GM21423 (cell line): ENCODE data around the gene KIF26B.

Experiments
- ATAC-seq: cut with Tn5 transposase; IDR thresholded peaks from one replicate; pipeline ENCODE4 v1.9.1; 2021; ENCODE audit warnings: mild to moderate bottlenecking, moderate library complexity; ENCODE audit not compliant: unreplicated experiment

The KIF26B gene

GRCh38 chr1:245205864-245206263, 51.1 kb downstream of the KIF26B start:
- no peak for ATAC-seq

- no peak for ATAC-seq
Observed at GRCh38 chr1:245207056-245207638, 52.4 kb downstream of the KIF26B start.

DNA sequence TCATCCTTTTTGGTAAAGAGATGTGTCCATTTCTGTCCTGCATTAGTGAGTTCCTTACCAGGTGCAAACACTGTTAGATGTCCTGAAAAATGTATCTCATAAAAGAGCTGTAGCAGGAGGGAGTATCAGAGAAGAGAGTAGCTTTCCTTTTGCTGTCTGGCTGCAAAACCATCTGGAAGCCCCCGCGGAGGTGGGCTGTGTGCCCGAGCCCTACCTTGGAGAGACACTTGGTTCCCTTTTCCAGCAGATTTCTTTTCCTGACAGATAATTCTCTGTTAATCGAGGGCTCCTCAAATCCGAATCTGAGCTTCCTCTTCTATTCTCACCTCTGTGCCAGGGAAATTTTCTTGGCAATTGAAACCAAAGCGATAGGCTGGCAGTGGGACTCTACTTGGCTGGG, 53.0 kb downstream of the KIF26B start:
- ATAC-seq: no peak

DNA sequence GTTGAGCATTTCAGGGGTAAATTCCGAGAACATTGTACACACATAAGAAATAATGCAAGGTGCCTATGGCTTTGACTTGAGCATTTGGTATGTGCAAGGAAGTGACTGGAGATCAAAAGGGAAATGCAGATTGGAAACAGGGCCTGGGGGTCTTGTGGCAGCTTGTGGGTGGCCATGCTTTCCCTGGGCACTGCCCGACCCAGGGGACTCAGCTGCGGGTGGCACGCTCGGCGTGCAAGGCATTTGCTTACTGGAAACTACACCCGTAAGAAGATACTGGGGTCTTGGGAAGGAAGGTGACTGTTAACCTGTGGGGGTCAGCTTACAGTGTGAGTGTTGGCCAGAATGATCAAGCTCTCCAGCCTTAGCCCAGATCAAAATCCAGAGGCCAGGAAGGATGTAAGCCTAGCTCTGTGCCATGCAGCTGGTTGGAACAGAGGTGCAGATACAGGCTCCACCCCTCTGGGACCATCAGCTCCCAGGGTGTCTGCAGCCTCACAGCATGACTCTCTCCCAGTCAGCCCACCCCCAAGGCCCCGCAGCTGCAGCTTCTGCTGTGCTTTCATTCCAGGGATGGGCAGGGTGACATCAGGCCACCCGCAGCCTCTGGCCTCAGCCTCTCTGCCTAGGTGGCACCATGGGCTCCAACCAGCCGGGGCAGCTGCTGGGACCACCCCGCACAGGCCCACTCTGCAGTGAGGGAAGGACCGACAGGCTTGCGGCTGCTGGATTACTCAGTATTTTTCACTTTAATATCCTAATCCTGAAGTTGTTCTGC, 55.1 kb downstream of the KIF26B start:
- ATAC-seq: no peak

GRCh38 chr1:245211035-245211749, 56.4 kb downstream of the KIF26B start:
- ATAC-seq: no peak

DNA sequence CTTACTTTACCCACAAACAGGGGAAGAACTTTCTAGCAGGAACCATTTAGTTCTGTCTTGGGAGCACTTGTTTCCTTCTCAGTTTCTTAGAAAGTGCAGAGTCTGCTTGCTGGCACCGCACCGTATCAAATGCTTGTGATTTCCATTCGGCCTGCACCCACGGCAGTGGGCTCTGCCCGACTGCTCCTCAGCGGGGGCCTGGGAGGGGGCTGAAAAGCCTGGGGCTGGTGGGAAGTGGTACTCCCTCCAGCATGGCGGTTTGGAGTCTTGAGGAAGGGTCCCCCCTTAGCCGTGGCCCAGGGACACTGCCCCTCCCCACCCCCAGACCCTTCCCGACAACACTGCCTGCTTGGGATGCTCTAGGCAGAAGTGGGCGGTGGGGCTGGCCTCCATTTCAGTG, 57.0 kb downstream of the KIF26B start:
- no peak for ATAC-seq

GRCh38 chr1:245212221-245212710, 57.5 kb downstream of the KIF26B start:
- no peak for ATAC-seq

DNA sequence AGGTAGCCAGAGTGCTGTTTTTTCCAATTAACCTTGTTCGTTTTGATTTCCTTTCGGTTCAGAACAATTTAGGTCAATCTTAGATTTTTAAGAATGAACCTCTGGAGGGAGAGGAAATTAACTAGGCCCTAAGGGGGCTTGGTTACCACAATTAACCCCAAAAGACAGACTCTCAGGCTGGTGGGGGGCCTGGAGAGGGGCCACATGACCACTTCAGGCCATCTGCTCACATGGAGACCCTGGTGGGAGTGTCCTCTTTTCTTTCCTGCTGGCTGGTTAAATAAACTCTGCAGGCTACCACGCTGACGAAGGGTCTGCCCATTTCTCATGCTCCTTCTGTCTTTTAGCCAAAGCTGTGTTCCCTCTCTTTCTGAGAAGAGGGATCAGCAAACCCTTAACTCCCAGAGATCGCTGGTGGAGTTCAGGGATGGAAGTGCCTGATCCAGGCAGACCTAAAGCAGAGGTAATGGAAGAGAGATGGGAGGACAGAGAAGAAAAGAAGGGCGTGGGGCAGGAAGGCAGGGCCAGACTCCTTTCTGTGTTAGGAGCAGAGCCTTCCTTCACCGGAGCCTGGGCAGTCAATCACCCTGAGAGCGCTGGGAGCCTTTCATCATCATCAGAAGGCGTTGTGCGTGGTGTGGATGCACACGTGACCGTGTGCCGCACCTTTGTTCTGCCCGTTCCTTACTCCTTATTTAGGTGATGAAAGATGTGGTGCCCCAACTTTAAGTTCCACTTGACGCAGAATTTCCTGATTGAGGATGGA, 58.5 kb downstream of the KIF26B start:
- ATAC-seq: no peak

DNA sequence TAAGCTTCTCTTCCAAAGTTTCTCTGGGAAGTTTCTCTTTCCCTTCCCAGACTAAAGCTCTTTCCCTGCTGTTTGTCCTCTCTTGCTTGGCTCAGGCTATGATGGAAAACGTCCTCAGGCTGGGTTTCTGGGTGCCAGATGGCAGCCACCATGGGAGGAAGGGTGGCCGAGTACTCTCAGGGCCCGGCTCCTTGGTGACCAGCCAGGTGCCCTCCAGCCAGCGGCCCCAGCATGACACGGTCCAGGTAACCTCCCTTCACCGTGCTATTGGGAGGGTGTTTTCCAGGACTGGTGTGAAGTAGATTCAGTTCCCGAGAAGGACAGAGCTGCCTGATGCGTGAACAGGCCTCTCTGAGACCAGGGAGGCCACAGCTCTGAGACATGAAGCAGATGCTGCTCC, 60.3 kb downstream of the KIF26B start:
- ATAC-seq: no peak

DNA sequence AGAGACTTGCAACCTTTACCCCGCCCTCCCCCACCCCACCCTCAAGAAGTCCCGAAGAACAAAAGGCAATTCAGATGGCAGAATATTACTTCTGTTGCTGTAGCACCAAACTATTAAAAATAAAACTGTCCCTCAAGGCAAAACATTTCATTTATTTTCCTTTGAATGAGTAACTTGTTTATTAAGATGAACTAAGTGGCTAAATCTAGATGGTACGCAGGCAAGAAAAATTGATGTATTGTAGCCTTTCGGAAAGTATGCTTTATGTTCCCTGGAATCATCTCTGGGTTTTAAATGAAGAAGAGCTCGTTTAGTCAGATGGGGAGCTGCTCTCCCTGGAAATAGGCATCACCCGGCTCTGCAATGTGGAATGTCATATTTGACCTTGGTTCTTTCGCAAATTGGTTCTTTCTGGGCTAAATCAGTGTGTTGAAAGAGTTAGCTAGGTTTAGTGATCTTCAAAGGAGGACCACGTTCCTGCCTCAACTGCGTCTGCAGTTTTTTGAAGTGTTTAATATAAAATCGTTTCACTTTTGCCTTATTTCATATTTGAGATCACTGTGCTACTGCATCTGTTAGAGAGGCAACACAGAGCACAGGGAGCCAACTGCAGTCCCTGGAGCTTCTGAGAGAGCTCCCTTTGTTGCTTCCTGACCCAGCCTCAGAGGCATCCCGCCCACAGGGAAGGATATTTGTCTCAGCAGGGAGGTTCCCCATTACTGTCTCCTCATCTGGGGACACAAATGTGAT, 61.8 kb downstream of the KIF26B start:
- ATAC-seq: no peak

- ATAC-seq: no peak
Observed at GRCh38 chr1:245217853-245218608, 63.2 kb downstream of the KIF26B start.

DNA sequence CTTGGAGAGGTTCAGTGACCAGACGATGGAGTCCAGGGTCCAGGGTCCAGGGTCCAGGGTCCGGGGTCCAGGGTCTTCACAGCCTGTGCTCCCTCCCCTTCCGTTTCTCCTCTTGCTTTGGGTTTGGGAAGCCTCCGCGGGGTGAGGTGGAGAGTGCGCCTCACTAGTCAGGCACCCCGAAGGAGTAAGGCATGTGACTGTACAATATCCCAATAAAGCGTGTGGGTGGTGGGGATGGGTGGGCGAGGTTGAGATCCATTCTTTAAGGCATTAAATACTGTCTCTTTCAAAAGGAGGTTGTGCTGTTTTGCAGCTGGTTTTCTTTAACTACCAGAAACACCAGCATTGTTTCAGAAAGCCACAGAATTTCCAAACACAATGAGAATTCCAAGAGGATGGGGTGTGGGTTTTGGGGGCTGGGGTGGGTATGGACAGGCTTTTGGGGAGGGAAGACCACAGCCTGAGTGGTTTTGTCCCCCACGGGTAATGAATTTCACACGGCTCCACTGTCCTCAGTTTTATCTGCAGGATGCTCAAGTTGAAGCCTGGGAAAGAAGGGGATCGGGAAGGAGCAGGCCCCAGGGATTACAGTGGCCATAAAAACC, 65.7 kb downstream of the KIF26B start:
- ATAC-seq: no peak

- ATAC-seq: no peak
Observed at GRCh38 chr1:245221805-245222204, 67.0 kb downstream of the KIF26B start.

- ATAC-seq: no peak
Observed at GRCh38 chr1:245222931-245223595, 68.3 kb downstream of the KIF26B start.

- no peak for ATAC-seq
Observed at GRCh38 chr1:245225322-245226202, 70.8 kb downstream of the KIF26B start.

GRCh38 chr1:245226203-245226499, 71.4 kb downstream of the KIF26B start:
- ATAC-seq: no peak

- ATAC-seq: no peak
Observed at GRCh38 chr1:245229051-245229450, 74.3 kb downstream of the KIF26B start.

DNA sequence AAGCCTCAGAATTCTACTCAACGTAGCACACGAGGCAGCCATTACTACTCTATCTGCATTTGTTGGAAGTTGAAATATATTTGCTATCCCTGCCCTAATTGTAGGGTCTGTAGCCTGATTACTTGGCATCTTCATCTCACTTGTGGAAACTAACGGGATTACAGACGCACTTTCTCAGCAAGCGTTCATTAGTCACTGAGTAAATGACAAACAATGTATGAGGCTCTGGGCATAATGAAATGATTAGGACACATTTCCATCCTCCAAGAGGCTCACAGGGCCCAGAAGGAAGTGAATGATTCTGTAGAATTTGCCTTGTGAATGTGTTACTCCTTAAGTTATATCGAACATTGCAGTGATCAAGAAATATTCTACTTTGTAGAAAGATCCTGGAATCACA, 78.1 kb downstream of the KIF26B start:
- ATAC-seq: no peak
